GM21367 (cell line): ENCODE results near the gene LRFN2.

Experiments
- ATAC-seq: cut with Tn5 transposase; IDR thresholded peaks from one replicate; pipeline ENCODE4 v1.9.1; 2021; ENCODE audit not compliant: unreplicated experiment

The LRFN2 gene

GRCh38 chr6:40439026-40439800 is 148.0 kb downstream of the LRFN2 start:
- ATAC-seq = no peak

- ATAC-seq = no peak
Observed at GRCh38 chr6:40438246-40438887, 148.8 kb downstream of the LRFN2 start.

- no peak for ATAC-seq
Observed at GRCh38 chr6:40437631-40438030, 149.5 kb downstream of the LRFN2 start.

GRCh38 chr6:40436685-40437604 is 150.2 kb downstream of the LRFN2 start:
- ATAC-seq = no peak

- no peak for ATAC-seq
Observed at GRCh38 chr6:40432982-40433381, 154.2 kb downstream of the LRFN2 start.

GRCh38 chr6:40431706-40432105 is 155.5 kb downstream of the LRFN2 start:
- no peak for ATAC-seq

GRCh38 chr6:40427196-40427595 is 160.0 kb downstream of the LRFN2 start:
- no peak for ATAC-seq

- no peak for ATAC-seq
Observed at GRCh38 chr6:40426346-40427066, 160.7 kb downstream of the LRFN2 start.

- no peak for ATAC-seq
Observed at GRCh38 chr6:40425192-40425919, 161.8 kb downstream of the LRFN2 start.

- no peak for ATAC-seq
Observed at GRCh38 chr6:40422046-40422445, 165.1 kb downstream of the LRFN2 start.

GRCh38 chr6:40419946-40420728 is 167.0 kb downstream of the LRFN2 start:
- ATAC-seq = no peak

GRCh38 chr6:40419377-40419776 is 167.8 kb downstream of the LRFN2 start:
- no peak for ATAC-seq

GRCh38 chr6:40417031-40417430 is 170.1 kb downstream of the LRFN2 start:
- ATAC-seq = no peak

- no peak for ATAC-seq
Observed at GRCh38 chr6:40414617-40415016, 172.5 kb downstream of the LRFN2 start.

- no peak for ATAC-seq
Observed at GRCh38 chr6:40413239-40413638, 173.9 kb downstream of the LRFN2 start.

GRCh38 chr6:40411881-40412280 is 175.3 kb downstream of the LRFN2 start:
- ATAC-seq = no peak

- ATAC-seq = no peak
Observed at GRCh38 chr6:40410821-40411220, 176.3 kb downstream of the LRFN2 start.

GRCh38 chr6:40409716-40410397 is 177.3 kb downstream of the LRFN2 start:
- no peak for ATAC-seq
